HepG2 (cell line): ENCODE measurements around the gene BTN1A1. TPM values are rescaled to one million over a fixed set of nuclear protein-coding genes. Genes with fewer than 3 reads are reported as not detected.
A peak's percentile ranks its signal among the peaks of the same experiment; 100 is the strongest.

Source experiments
- AGO2 ChIP-seq: fragments of 200-400 bp; formaldehyde crosslinking; optimal IDR thresholded peaks from 2 replicates; pipeline ENCODE3; 2017; ENCODE audit warnings: mild to moderate bottlenecking, low read depth, low read length, moderate library complexity
- GZF1 ChIP-seq: sonication (generic); formaldehyde crosslinking; IDR thresholded peaks from 2 replicates; pipeline ENCODE4 v1.5.1; 2020; ENCODE audit warnings: mild to moderate bottlenecking, missing genetic modification reagents
- HDAC2 ChIP-seq: sonication (generic); formaldehyde crosslinking; IDR thresholded peaks from 2 replicates; pipeline ENCODE4 v1.4.0; 2020; ENCODE audit warnings: missing genetic modification reagents
- KAT2B ChIP-seq: fragments of 150-350 bp; IDR thresholded peaks from 2 replicates; pipeline ENCODE4 v1.6.1; 2014; ENCODE audit warnings: low read depth, low read length, borderline replicate concordance
- NFATC3 ChIP-seq: sonication (generic); formaldehyde crosslinking; IDR thresholded peaks from 2 replicates; pipeline ENCODE4 v1.5.1; 2020; ENCODE audit warnings: mild to moderate bottlenecking, missing genetic modification reagents
- NR2C2 ChIP-seq: sonication (generic); formaldehyde crosslinking; IDR thresholded peaks from 2 replicates; pipeline ENCODE4 v1.4.0; 2020; ENCODE audit warnings: missing genetic modification reagents, mild to moderate bottlenecking, moderate library complexity, borderline replicate concordance
- NR2F6 ChIP-seq, 2 experiments: IDR thresholded peaks; 2 replicates each; pipeline ENCODE4 v1.6.1; 2016; ENCODE audit warnings: antibody characterized with exemption in 1 of 2, mild to moderate bottlenecking in 1 of 2
- REPIN1 ChIP-seq: sonication (generic); formaldehyde crosslinking; IDR thresholded peaks from 2 replicates; pipeline ENCODE4 v1.8.0; 2022; ENCODE audit warnings: missing genetic modification reagents, low read depth, mild to moderate bottlenecking, borderline replicate concordance
- SAFB2 ChIP-seq: sonication (generic); formaldehyde crosslinking; IDR thresholded peaks from 2 replicates; pipeline ENCODE4 v1.5.1; 2020; ENCODE audit warnings: missing genetic modification reagents, low read depth, mild to moderate bottlenecking, borderline replicate concordance
- SP140L ChIP-seq: sonication (generic); formaldehyde crosslinking; IDR thresholded peaks from 2 replicates; pipeline ENCODE4 v1.4.0; 2020; ENCODE audit warnings: missing genetic modification reagents, borderline replicate concordance
- ZBTB38 ChIP-seq: sonication (generic); formaldehyde crosslinking; IDR thresholded peaks from 2 replicates; pipeline ENCODE4 v1.5.1; 2020; ENCODE audit warnings: mild to moderate bottlenecking, missing genetic modification reagents
- ZNF263 ChIP-seq: sonication (generic); formaldehyde crosslinking; IDR thresholded peaks from 2 replicates; pipeline ENCODE4 v1.4.0; 2020; ENCODE audit warnings: missing genetic modification reagents
- ZNF343 ChIP-seq: sonication (generic); formaldehyde crosslinking; IDR thresholded peaks from 2 replicates; pipeline ENCODE4 v1.4.0; 2020; ENCODE audit warnings: mild to moderate bottlenecking, missing genetic modification reagents
- ZNF629 ChIP-seq: sonication (generic); formaldehyde crosslinking; conservative IDR thresholded peaks from 2 replicates; pipeline ENCODE4 v1.5.0; 2020; ENCODE audit warnings: missing genetic modification reagents
- polyA plus RNA-seq, 8 experiments: library from polyadenylated mRNA; depleted of rRNA in 3 of 8; stranded (reverse) in 7 of 8; unstranded in 1 of 8; fragments of >200 nt; fragmentation: Illumina TruSeq in 4 of 8; extraction: Trizol in 4 of 8; gene quantifications; 2 replicates each; pipeline versions ENCODE4 v1.2.1 to v1.2.3, GENCODE V29; 2011 to 2016; ENCODE audit warnings: low read depth in 4 of 8, missing spikeins in 1 of 8, mixed read lengths in 1 of 8; ENCODE audit not compliant: insufficient read depth in 1 of 8
- total RNA-seq, 5 experiments: library from RNA; depleted of rRNA; stranded (reverse); fragments of >200 nt; fragmentation: Illumina TruSeq; extraction: Trizol; gene quantifications; 2 replicates each; pipeline ENCODE4 v1.2.3, GENCODE V29; 2016; ENCODE audit warnings: low read depth in 1 of 5
- TF ChIP-seq, protein P1 (sequence below): sonication (generic); formaldehyde crosslinking; IDR thresholded peaks from 2 replicates; pipeline ENCODE4 v1.4.0; 2020; ENCODE audit warnings: mild to moderate bottlenecking, missing genetic modification reagents, borderline replicate concordance
- TF ChIP-seq, protein P2 (sequence below): IDR thresholded peaks from 2 replicates; pipeline ENCODE4 v1.6.1; 2016; ENCODE audit warnings: missing genetic modification reagents, missing compliant biosample characterization
- TF ChIP-seq, protein P3 (sequence below): sonication (generic); formaldehyde crosslinking; IDR thresholded peaks from 2 replicates; pipeline ENCODE4 v1.5.1; 2020; ENCODE audit warnings: missing genetic modification reagents, mild to moderate bottlenecking, borderline replicate concordance
- TF ChIP-seq, protein P4 (sequence below): sonication (generic); formaldehyde crosslinking; IDR thresholded peaks from 2 replicates; pipeline ENCODE4 v1.4.0; 2020; ENCODE audit warnings: missing genetic modification reagents

Gene BTN1A1
- total and polyA plus RNA-seq, 2 of the 13 experiments (the other 11 are each of a cell fraction or from before 2014, with no cell fraction given), result 0.04 TPM; not detected in 1

DNA sequence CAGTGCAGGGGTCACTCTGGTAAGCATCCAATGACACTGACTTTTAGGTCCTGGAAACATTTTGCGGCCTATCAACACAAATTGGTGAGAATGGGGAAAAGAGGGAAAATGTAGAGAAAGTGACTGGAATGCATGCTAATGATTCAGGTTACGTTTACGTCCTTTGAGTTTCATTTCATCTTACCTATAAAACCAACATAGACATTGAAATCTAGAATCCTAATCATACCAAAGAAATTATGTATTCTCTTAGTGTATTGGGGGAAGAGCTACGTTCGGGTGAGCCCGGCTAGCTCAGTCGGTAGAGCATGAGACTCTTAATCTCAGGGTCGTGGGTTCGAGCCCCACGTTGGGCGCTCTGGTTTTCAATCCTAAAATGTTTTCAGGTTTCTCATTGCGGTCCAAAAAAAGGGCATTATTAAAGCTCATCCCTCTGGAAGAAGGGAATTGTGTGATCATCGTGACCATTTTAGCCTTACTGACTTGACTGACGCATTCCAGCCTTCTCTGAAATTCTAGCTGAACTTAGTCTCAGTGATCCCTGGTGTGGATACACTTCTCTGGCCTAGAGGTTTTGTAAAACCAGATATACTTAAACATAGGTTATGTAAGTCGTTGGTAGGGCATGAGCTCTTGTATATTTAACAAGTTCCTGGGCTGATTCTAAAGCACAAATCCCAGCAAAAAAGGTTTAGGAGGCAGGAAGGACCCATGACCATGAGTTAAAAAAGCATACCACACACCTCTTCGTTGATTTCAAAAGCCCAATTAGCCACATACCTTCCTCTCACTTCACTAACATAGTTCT lies 56.4 kb downstream of the BTN1A1 start (continued):
- TF ChIP-seq, protein P1, sequence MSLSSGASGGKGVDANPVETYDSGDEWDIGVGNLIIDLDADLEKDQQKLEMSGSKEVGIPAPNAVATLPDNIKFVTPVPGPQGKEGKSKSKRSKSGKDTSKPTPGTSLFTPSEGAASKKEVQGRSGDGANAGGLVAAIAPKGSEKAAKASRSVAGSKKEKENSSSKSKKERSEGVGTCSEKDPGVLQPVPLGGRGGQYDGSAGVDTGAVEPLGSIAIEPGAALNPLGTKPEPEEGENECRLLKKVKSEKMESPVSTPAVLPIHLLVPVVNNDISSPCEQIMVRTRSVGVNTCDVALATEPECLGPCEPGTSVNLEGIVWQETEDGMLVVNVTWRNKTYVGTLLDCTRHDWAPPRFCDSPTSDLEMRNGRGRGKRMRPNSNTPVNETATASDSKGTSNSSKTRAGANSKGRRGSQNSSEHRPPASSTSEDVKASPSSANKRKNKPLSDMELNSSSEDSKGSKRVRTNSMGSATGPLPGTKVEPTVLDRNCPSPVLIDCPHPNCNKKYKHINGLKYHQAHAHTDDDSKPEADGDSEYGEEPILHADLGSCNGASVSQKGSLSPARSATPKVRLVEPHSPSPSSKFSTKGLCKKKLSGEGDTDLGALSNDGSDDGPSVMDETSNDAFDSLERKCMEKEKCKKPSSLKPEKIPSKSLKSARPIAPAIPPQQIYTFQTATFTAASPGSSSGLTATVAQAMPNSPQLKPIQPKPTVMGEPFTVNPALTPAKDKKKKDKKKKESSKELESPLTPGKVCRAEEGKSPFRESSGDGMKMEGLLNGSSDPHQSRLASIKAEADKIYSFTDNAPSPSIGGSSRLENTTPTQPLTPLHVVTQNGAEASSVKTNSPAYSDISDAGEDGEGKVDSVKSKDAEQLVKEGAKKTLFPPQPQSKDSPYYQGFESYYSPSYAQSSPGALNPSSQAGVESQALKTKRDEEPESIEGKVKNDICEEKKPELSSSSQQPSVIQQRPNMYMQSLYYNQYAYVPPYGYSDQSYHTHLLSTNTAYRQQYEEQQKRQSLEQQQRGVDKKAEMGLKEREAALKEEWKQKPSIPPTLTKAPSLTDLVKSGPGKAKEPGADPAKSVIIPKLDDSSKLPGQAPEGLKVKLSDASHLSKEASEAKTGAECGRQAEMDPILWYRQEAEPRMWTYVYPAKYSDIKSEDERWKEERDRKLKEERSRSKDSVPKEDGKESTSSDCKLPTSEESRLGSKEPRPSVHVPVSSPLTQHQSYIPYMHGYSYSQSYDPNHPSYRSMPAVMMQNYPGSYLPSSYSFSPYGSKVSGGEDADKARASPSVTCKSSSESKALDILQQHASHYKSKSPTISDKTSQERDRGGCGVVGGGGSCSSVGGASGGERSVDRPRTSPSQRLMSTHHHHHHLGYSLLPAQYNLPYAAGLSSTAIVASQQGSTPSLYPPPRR, result 0 out of 2 replicates have a peak, but pooled peaks have one; percentile 29
- TF ChIP-seq SP140L (CRISPR knock-in tag) (0 out of 2 replicates have a peak, but pooled peaks have one; percentile 86), ZNF629 (CRISPR knock-in tag) (peak; percentile 69), ZNF263 (CRISPR knock-in tag) (peak; percentile 73), NR2F6 (IDR thresholded peaks at IDR 0.05) (peak; percentile 47), NR2F6 (CRISPR knock-in tag; IDR thresholded peaks at IDR 0.05) (peak; percentile 14; the same call in 1 of the 2 replicates), KAT2B (no peak), AGO2 (no peak), ZBTB38 (0 out of 2 replicates have a peak, but pooled peaks have one; percentile 57), ZNF343 (CRISPR knock-in tag) (no peak), HDAC2 (CRISPR knock-in tag) (peak; percentile 68), NFATC3 (CRISPR knock-in tag) (no peak; the same call in 1 of the 2 replicates), GZF1 (no peak), NR2C2 (CRISPR knock-in tag) (peak; percentile 44; the same call in 1 of the 2 replicates), SAFB2 (CRISPR knock-in tag) (no peak), REPIN1 (CRISPR knock-in tag) (peak; percentile 78; the same call in 1 of the 2 replicates)
- TF ChIP-seq, protein P2, sequence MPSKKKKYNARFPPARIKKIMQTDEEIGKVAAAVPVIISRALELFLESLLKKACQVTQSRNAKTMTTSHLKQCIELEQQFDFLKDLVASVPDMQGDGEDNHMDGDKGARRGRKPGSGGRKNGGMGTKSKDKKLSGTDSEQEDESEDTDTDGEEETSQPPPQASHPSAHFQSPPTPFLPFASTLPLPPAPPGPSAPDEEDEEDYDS (CRISPR knock-in tag), result peak; percentile 80
- TF ChIP-seq, protein P3, sequence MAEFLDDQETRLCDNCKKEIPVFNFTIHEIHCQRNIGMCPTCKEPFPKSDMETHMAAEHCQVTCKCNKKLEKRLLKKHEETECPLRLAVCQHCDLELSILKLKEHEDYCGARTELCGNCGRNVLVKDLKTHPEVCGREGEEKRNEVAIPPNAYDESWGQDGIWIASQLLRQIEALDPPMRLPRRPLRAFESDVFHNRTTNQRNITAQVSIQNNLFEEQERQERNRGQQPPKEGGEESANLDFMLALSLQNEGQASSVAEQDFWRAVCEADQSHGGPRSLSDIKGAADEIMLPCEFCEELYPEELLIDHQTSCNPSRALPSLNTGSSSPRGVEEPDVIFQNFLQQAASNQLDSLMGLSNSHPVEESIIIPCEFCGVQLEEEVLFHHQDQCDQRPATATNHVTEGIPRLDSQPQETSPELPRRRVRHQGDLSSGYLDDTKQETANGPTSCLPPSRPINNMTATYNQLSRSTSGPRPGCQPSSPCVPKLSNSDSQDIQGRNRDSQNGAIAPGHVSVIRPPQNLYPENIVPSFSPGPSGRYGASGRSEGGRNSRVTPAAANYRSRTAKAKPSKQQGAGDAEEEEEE (CRISPR knock-in tag), result no peak; the same call in 1 of the 2 replicates
- TF ChIP-seq, protein P4, sequence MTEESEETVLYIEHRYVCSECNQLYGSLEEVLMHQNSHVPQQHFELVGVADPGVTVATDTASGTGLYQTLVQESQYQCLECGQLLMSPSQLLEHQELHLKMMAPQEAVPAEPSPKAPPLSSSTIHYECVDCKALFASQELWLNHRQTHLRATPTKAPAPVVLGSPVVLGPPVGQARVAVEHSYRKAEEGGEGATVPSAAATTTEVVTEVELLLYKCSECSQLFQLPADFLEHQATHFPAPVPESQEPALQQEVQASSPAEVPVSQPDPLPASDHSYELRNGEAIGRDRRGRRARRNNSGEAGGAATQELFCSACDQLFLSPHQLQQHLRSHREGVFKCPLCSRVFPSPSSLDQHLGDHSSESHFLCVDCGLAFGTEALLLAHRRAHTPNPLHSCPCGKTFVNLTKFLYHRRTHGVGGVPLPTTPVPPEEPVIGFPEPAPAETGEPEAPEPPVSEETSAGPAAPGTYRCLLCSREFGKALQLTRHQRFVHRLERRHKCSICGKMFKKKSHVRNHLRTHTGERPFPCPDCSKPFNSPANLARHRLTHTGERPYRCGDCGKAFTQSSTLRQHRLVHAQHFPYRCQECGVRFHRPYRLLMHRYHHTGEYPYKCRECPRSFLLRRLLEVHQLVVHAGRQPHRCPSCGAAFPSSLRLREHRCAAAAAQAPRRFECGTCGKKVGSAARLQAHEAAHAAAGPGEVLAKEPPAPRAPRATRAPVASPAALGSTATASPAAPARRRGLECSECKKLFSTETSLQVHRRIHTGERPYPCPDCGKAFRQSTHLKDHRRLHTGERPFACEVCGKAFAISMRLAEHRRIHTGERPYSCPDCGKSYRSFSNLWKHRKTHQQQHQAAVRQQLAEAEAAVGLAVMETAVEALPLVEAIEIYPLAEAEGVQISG (CRISPR knock-in tag), result peak; percentile 76
